WI38 (cell line): ENCODE data around the gene DSCAML1.

Experiments
- H3K4me3 ChIP-seq: 2 replicates; pipeline ENCODE4 v1.5.1; 2011; ENCODE audit warnings: low read depth, mild to moderate bottlenecking, control low read depth, low read length
- CTCF ChIP-seq: IDR thresholded peaks from 2 replicates; pipeline ENCODE4 v1.5.1; 2012; ENCODE audit warnings: low read depth, mild to moderate bottlenecking, control low read depth, low read length

The DSCAML1 gene

GRCh38 chr11:117535850-117536411 is 261.1 kb downstream of the DSCAML1 start:
- TF ChIP-seq CTCF = no peak

GRCh38 chr11:117535201-117535849 is 261.7 kb downstream of the DSCAML1 start:
- no peak overlapping the region for H3K4me3 ChIP-seq
- no peak for TF ChIP-seq CTCF

More at GRCh38 chr11:117535850-117536411, 261.1 kb downstream of the DSCAML1 start:
- no peak overlapping the region for H3K4me3 ChIP-seq

GRCh38 chr11:117532568-117532967 is 264.4 kb downstream of the DSCAML1 start:
- no peak overlapping the region for H3K4me3 ChIP-seq
- TF ChIP-seq CTCF = no peak

- H3K4me3 ChIP-seq = no peak overlapping the region
- TF ChIP-seq CTCF = no peak
Observed at GRCh38 chr11:117529816-117530215, 267.2 kb downstream of the DSCAML1 start.

DNA sequence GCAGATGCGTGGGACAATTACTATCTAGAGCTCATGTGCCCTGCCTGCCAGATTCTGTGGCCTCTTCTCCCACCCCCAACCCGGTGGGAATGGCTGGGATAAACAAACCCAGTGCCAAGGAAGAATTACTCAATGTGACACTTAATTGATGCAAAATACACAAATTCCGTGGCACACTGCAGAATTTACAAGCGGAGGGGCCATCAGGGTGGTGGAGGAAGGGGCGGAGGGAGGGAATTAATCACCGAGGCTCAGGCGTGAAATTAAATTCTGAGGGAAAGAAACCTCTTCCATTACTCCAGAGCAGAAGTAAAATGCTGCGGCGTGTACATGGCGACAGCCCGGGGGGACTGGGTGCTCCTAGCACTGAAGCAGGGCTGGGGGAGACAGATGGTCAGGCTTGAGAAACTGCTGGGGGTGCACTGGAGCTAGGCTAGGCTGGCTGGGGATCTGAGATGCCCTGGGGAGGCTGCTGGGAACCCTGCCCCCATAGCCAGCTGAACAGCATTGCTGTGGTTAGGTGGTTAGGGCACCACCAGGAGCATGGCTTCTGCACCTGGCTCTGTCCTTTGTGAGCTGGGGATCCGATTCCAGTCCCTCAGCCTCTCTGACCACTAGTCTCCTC is 268.8 kb downstream of the DSCAML1 start:
- TF ChIP-seq CTCF = no peak
- H3K4me3 ChIP-seq = no peak overlapping the region

DNA sequence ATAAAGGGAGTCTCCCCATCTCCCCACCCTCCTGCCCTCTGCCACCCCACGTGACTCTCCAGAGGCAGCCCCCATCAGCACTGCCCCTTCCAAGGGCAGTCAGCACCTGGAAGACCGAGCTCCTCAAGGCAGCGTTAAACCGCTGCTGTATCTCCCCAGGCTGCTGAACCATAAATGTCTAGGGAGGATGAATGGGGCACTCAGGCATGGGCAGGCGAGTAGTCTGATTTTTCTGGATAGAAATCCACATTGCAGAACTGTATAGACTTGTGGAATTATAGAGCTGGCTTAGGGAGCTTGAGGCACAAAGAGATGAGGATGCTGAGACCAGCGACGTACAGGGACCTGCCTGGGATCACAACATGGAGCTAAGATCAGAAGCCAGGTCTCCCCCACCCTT is 269.7 kb downstream of the DSCAML1 start:
- H3K4me3 ChIP-seq = no peak overlapping the region
- TF ChIP-seq CTCF = no peak

DNA sequence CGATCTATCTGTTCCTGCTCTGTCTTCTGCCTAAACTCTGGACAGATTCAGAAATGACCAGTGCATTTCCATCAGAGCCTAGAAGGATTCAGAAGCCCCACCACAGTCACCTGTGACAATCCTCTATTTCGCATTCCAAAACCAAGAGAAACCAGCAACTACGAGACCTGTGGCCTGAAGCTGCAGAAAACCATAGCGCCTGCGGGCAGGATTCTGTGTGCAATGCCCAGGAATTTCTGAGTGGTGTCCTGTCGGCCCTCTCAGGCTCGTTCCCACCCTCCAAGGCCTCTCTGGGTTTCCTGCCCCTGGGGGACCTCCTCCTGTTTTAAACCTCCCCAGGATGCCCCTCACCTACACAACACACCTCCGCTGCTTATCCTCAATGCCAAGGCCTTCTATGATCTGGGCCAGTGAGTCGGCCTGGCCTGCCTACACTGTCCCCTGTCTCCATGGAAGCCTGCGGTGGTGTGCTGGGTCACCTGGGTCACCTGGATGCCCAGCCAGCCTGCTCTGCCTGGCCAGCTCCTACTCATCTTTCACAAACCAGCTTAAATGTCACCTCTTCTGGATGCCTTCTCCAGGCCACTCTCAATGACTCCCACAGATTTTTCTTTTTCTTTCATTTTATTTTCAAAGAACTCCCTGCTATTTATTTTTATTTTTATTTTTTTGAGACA is 271.0 kb downstream of the DSCAML1 start:
- H3K4me3 ChIP-seq = no peak overlapping the region
- no peak for TF ChIP-seq CTCF
